SH-SY5Y (cell line): ENCODE data around the gene LLGL2.

Source experiments
- GATA2 ChIP-seq: IDR thresholded peaks from 2 replicates; pipeline ENCODE4 v1.6.1; 2011; ENCODE audit warnings: mild to moderate bottlenecking, low read depth, low read length
- GATA3 ChIP-seq: IDR thresholded peaks from 2 replicates; pipeline ENCODE4 v1.6.1; 2011; ENCODE audit warnings: low read depth, mild to moderate bottlenecking, low read length, moderate library complexity

GRCh38 chr17:75553295-75554110, 28.0 kb downstream of the LLGL2 start:
- TF ChIP-seq GATA2 (no peak), GATA3 (no peak)
